K562 (cell line): ENCODE measurements around the gene ELP5. TPM values are rescaled to one million over a fixed set of nuclear protein-coding genes. Genes with fewer than 3 reads are reported as not detected.

ENCODE experiments used
- ATAC-seq: fragments of 200-7000 bp; cut with Tn5 transposase; 3 replicates; pipeline ENCODE4 v1.9.1; 2020; ENCODE audit warnings: moderate library complexity
- BruUV-seq: library from RNA; stranded (reverse); fragments of 400-500 nt; replicated peaks from 2 replicates; lab custom pipeline; 2021; lab: Mats Ljungman, UMichigan
- CTCF ChIA-PET: fragments of 300-600 bp; formaldehyde crosslinking; extraction: SDS; loops from one replicate; lab custom pipeline; 2021; ENCODE audit warnings: low intra/inter-chr PET ratio; lab: Yijun Ruan, JAX
- POLR2A ChIA-PET: fragments of 300-600, 350-650 bp; sonication (Branson Sonifier 250); formaldehyde crosslinking; extraction: SDS; loops from one replicate; lab custom pipeline; 2021; ENCODE audit warnings: antibody characterized with exemption, inconsistent platforms; lab: Yijun Ruan, JAX
- DNase-seq, 4 experiments: peaks; one replicate each; pipeline versions ENCODE4 v3.0.0 to v3.0.0-alpha.2; 2011 to 2018; ENCODE audit warnings: low spot score in 3 of 4, mixed read lengths in 3 of 4; ENCODE audit errors: extremely low read depth in 1 of 4
- FAIRE-seq: peaks from 2 replicates; lab custom pipeline; 2011; peaks lifted over from hg19 to GRCh38; lab: Jason Lieb, UNC
- H2AFZ ChIP-seq: 2 replicates; pipeline ENCODE4 v1.6.0; 2011; ENCODE audit warnings: low read depth, low read length, control low read depth, inconsistent platforms
- H3K27ac ChIP-seq: fragments of 200-600 bp; 3 replicates; pipeline ENCODE4 v1.8.0; 2011; ENCODE audit warnings: low read depth, mild to moderate bottlenecking, control low read depth, inconsistent platforms, low read length, moderate library complexity, mixed read lengths; ENCODE audit errors: extremely low read depth
- H3K27me3 ChIP-seq, 2 experiments: fragments of 300-600 bp in 1 of 2; 2 replicates in 1 of 2; 3 replicates in 1 of 2; pipeline versions ENCODE4 v1.6.0 to v1.8.0; 2011; ENCODE audit warnings: inconsistent platforms in 2 of 2, low read length in 2 of 2, mild to moderate bottlenecking in 1 of 2, mixed read lengths in 1 of 2, moderate library complexity in 1 of 2; ENCODE audit not compliant: control insufficient read depth in 2 of 2, insufficient read depth in 2 of 2
- H3K36me3 ChIP-seq: fragments of 300-600 bp; 3 replicates; pipeline ENCODE4 v1.8.0; 2011; ENCODE audit warnings: mild to moderate bottlenecking, low read length, inconsistent platforms; ENCODE audit not compliant: control insufficient read depth, insufficient read depth
- H3K4me1 ChIP-seq, 2 experiments: fragments of 200-600 bp in 1 of 2; replicated peaks in 1 of 2; 2 replicates in 1 of 2; 3 replicates in 1 of 2; pipeline versions ENCODE4 v1.5.1 to v1.8.0; 2011; ENCODE audit warnings: inconsistent platforms in 2 of 2, low read length in 2 of 2, mild to moderate bottlenecking in 1 of 2, mixed read lengths in 1 of 2, moderate library complexity in 1 of 2; ENCODE audit not compliant: control insufficient read depth in 2 of 2, insufficient read depth in 2 of 2
- H3K4me2 ChIP-seq: 2 replicates; pipeline ENCODE4 v1.6.1; 2011; ENCODE audit warnings: low read length, control low read depth, inconsistent platforms, mixed read lengths; ENCODE audit not compliant: insufficient read depth
- H3K4me3 ChIP-seq: fragments of 200-600 bp; sonication (generic), shearing (Covaris generic); 2 replicates; pipeline ENCODE4 v1.5.1; 2016; ENCODE audit warnings: control low read depth, inconsistent platforms
- H3K79me2 ChIP-seq: fragments of 200-600 bp; 3 replicates; pipeline ENCODE4 v1.8.0; 2011; ENCODE audit warnings: low read length, inconsistent platforms; ENCODE audit not compliant: control insufficient read depth, insufficient read depth
- H3K9ac ChIP-seq, 2 experiments: 2 replicates each; pipeline versions ENCODE4 v1.6.0 to v1.6.1; 2011; ENCODE audit warnings: low read depth in 2 of 2, low read length in 2 of 2, control low read depth in 1 of 2, inconsistent platforms in 1 of 2, mild to moderate bottlenecking in 1 of 2, mixed read lengths in 1 of 2; ENCODE audit not compliant: insufficient read depth in 1 of 2
- H3K9me1 ChIP-seq: one replicate; pipeline ENCODE4 v1.6.0; 2011; ENCODE audit warnings: inconsistent platforms, mild to moderate bottlenecking, low read length, moderate library complexity; ENCODE audit not compliant: control insufficient read depth, insufficient read depth
- H3K9me3 ChIP-seq: replicated peaks from 2 replicates; pipeline ENCODE4 v1.5.1; 2011; ENCODE audit warnings: low read depth, low read length, inconsistent platforms; ENCODE audit not compliant: control insufficient read depth, insufficient read depth
- H4K20me1 ChIP-seq: replicated peaks from 2 replicates; pipeline ENCODE4 v1.6.1; 2011; ENCODE audit warnings: low read length, inconsistent platforms, mixed read lengths; ENCODE audit not compliant: control insufficient read depth, insufficient read depth
- ARID2 ChIP-seq: fragments of 450-650 bp; IDR thresholded peaks from 2 replicates; pipeline ENCODE4 v1.6.1; 2017; ENCODE audit warnings: antibody characterized with exemption, mild to moderate bottlenecking
- CBFB ChIP-seq: sonication (generic); formaldehyde crosslinking; IDR thresholded peaks from 2 replicates; pipeline ENCODE4 v1.4.0; 2020; ENCODE audit warnings: mild to moderate bottlenecking, missing genetic modification reagents
- CHCHD3 ChIP-seq: fragments of 250-450 bp; sonication (Bioruptor Pico); IDR thresholded peaks from 2 replicates; pipeline ENCODE4 v2.1.2; 2022; ENCODE audit warnings: mild to moderate bottlenecking
- ETV1 ChIP-seq: fragments of 450-650 bp; conservative IDR thresholded peaks from 2 replicates; pipeline ENCODE4 v1.6.1; 2016; ENCODE audit warnings: missing genetic modification characterization, control low read depth, low read depth, missing compliant biosample characterization
- GTF2F1 ChIP-seq: IDR thresholded peaks from 2 replicates; pipeline ENCODE4 v1.6.1; 2011; ENCODE audit warnings: low read depth, low read length, improper control_type of control experiment
- HDAC1 ChIP-seq, 2 experiments: fragments of 450-650 bp; IDR thresholded peaks; 2 replicates each; pipeline ENCODE4 v1.6.1; 2016 to 2017; ENCODE audit warnings: inconsistent platforms in 1 of 2, mild to moderate bottlenecking in 1 of 2, moderate library complexity in 1 of 2
- MBD2 ChIP-seq: sonication (generic); IDR thresholded peaks from 2 replicates; pipeline ENCODE4 v1.6.1; 2016; ENCODE audit warnings: low read depth, borderline replicate concordance
- NCOA1 ChIP-seq: fragments of 450-650 bp; IDR thresholded peaks from 2 replicates; pipeline ENCODE4 v1.6.1; 2016; ENCODE audit warnings: low read depth
- NFIC ChIP-seq: fragments of 450-650 bp; IDR thresholded peaks from 2 replicates; pipeline ENCODE4 v1.6.1; 2017; ENCODE audit warnings: mild to moderate bottlenecking, inconsistent platforms
- SIRT6 ChIP-seq: IDR thresholded peaks from one replicate; pipeline ENCODE4 v1.6.1; 2012; ENCODE audit warnings: low read depth, mild to moderate bottlenecking, control low read depth, inconsistent platforms, low read length, moderate library complexity
- TFAM ChIP-seq: fragments of 250-450 bp; sonication (Bioruptor Pico); conservative IDR thresholded peaks from 2 replicates; pipeline ENCODE4 v1.5.0; 2021; ENCODE audit warnings: mild to moderate bottlenecking, moderate library complexity
- ZNF175 ChIP-seq: fragments of 200-800 bp; sonication (Bioruptor generic); IDR thresholded peaks from 2 replicates; pipeline ENCODE4 v1.6.1; 2016; ENCODE audit warnings: low read depth, mild to moderate bottlenecking, missing genetic modification characterization, missing compliant biosample characterization
- WGBS: fragments of 100-300 bp; shearing (Covaris generic); methylation state at CpG from one replicate; pipeline ENCODE4 v1.1.6; 2016; ENCODE audit warnings: low coverage, mixed read lengths; ENCODE audit not compliant: insufficient coverage; ENCODE audit errors: missing lambda C conversion rate; 5-methylcytosine and 5-hydroxymethylcytosine counted together
- in situ Hi-C: fragments of 300-500 bp; cut with MboI; formaldehyde crosslinking; loops from 4 replicates; pipeline ENCODE4 v1.15.0; 2018; ENCODE audit warnings: inconsistent platforms, mixed read lengths
- intact Hi-C: fragments of 100-400 bp; cut with micrococcal nuclease; formaldehyde crosslinking; loops from 2 replicates; pipeline ENCODE4 v1.14.2; 2022
- polyA plus RNA-seq, 8 experiments: library from polyadenylated mRNA; depleted of rRNA in 4 of 8; stranded (reverse) in 5 of 8; unstranded in 3 of 8; fragments of >200 nt; fragmentation: Nextera tagmentation in 2 of 8; fragmentation: Illumina TruSeq in 1 of 8; extraction: Ambion mirVana in 2 of 8; extraction: Trizol in 1 of 8; gene quantifications; 2 replicates each; pipeline versions ENCODE4 v1.2.1 to v1.2.3, GENCODE V29; 2011 to 2014; ENCODE audit warnings: inconsistent platforms in 1 of 8, missing spikeins in 1 of 8
- total RNA-seq, 7 experiments: library from RNA; depleted of rRNA in 6 of 7; stranded (reverse); fragments of >200 nt in 6 of 7; fragmentation: Illumina TruSeq in 2 of 7; extraction: Trizol in 2 of 7; gene quantifications; 2 replicates each; pipeline versions ENCODE4 v1.2.1 to v1.2.3, GENCODE V29; 2011 to 2021; ENCODE audit warnings: low replicate concordance in 1 of 7

The ELP5 gene
- total and polyA plus RNA-seq, 9 of the 15 experiments (the other 6 are each of a cell fraction or from before 2014, with no cell fraction given) = 25.7 to 77.9 (median 52.9) TPM

DNA sequence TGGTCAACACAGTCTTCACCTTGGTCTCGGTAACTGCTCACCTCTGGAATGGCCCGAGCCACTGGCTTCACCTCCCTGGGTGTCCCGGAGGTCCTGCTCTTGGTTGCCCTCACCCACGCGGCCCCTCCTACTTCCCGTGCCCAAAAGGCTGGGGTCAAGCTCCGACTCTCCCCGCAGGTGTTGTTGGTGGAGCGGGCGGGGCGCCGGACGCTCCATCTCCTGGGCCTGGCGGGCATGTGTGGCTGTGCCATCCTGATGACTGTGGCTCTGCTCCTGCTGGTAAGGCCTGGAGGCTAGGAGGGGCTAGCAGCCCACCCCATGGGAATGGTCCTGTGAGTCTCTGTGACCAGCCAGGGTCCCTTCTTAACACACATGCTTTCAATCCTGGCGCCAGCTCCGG, 32.9 kb downstream of the ELP5 start:
- no peaks in the 10 kb centered on the region; the same call in 2 of the 3 replicates for H3K79me2 ChIP-seq
- no peak overlapping the region for H3K4me2 ChIP-seq
- ChIA-PET POLR2A (interaction anchor here (0.6 to 1.2 kb wide), 2 partner anchors 11 to 296 kb away, joined by 5 to 13 read pairs; no protein-coding TSS in a partner anchor), CTCF (no interaction called here)
- no peak overlapping the region for H3K4me3 ChIP-seq
- no peak for FAIRE-seq
- ATAC-seq = no peak
- TF ChIP-seq ARID2 = no peak
- TF ChIP-seq ZNF175 (CRISPR knock-in tag) = no peak
- TF ChIP-seq CHCHD3 (CRISPR knock-in tag) = no peak
- no peak for TF ChIP-seq GTF2F1
- no peak for TF ChIP-seq HDAC1 (IDR thresholded peaks at IDR 0.05)
- no peak for TF ChIP-seq SIRT6
- TF ChIP-seq ETV1 (tag) = no peak
- TF ChIP-seq CBFB (CRISPR knock-in tag) = no peak
- TF ChIP-seq NCOA1 = no peak
- no peak for TF ChIP-seq MBD2
- no peak for TF ChIP-seq TFAM
- TF ChIP-seq NFIC = no peak
- intact Hi-C loops (loop anchor here (5.0 kb wide), 1 partner anchor 48 kb away; the partner anchor contains the start of gene PHF23), in situ Hi-C loops (loop anchor here (5.0 kb wide), 1 partner anchor 57 kb away; no protein-coding TSS in a partner anchor)
- no peak overlapping the region for H2AFZ ChIP-seq
- no peak overlapping the region for H3K9ac ChIP-seq
- no peak overlapping the region for H3K27ac ChIP-seq
- no peaks in the 10 kb centered on the region for H3K9me3 ChIP-seq
- H3K27me3 ChIP-seq = no peaks in the 10 kb centered on the region
- WGBS = 92% methylated on average over 15 of the region's 16 CpGs
- H3K36me3 ChIP-seq = 0 out of 3 replicates have a peak, but pooled peaks cover 3% of the 10 kb centered on the region
- H4K20me1 ChIP-seq = no peaks in the 10 kb centered on the region; the same call in 1 of the 2 replicates
- no peak for DNase-seq
- no peaks in the 10 kb centered on the region for H3K9me1 ChIP-seq
- BruUV-seq = no TSS peak
- peaks cover 15 to 51% of the 10 kb centered on the region in 2 experiments; a peak in 4 of 5 replicates for H3K4me1 ChIP-seq
